K562 (cell line): ENCODE results near the gene SPINT1. TPM values are rescaled to one million over a fixed set of nuclear protein-coding genes. Genes with fewer than 3 reads are reported as not detected.

ENCODE experiments used
- DPF2 ChIP-seq: fragments of 450-650 bp; IDR thresholded peaks from 2 replicates; pipeline ENCODE4 v1.6.1; 2016
- FOXP1 ChIP-seq: sonication (generic); formaldehyde crosslinking; IDR thresholded peaks from 2 replicates; pipeline ENCODE4 v1.8.0; 2022; ENCODE audit warnings: mild to moderate bottlenecking, missing genetic modification reagents
- NCOA2 ChIP-seq, 2 experiments: fragments of 450-650 bp; IDR thresholded peaks; 2 replicates each; pipeline ENCODE4 v1.6.1; 2018; ENCODE audit warnings: mild to moderate bottlenecking in 2 of 2, moderate library complexity in 1 of 2; ENCODE audit not compliant: partially characterized antibody in 2 of 2
- NEUROD1 ChIP-seq: fragments of 150-350 bp; IDR thresholded peaks from 2 replicates; pipeline ENCODE4 v1.6.1; 2014; ENCODE audit warnings: borderline replicate concordance, low read length, low read depth; ENCODE audit not compliant: partially characterized antibody
- NFXL1 ChIP-seq: fragments of 450-650 bp; formaldehyde crosslinking; IDR thresholded peaks from 2 replicates; pipeline ENCODE4 v1.4.0; 2021; ENCODE audit warnings: mild to moderate bottlenecking
- NRF1 ChIP-seq, 2 experiments: fragments of 450-650 bp; IDR thresholded peaks in 1 of 2; conservative IDR thresholded peaks in 1 of 2; 2 replicates each; pipeline ENCODE4 v1.6.1; 2014; ENCODE audit warnings: mild to moderate bottlenecking in 2 of 2
- POLR2AphosphoS5 ChIP-seq: IDR thresholded peaks from 2 replicates; pipeline ENCODE4 v1.6.1; 2011; ENCODE audit warnings: mild to moderate bottlenecking, low read depth, low read length, moderate library complexity; ENCODE audit not compliant: control insufficient read depth, insufficient read depth
- RAD21 ChIP-seq, 2 experiments: fragments of 250-450 bp in 1 of 2; fragments of 450-650 bp in 1 of 2; sonication (Bioruptor Pico) in 1 of 2; formaldehyde crosslinking in 1 of 2; IDR thresholded peaks in 1 of 2; conservative IDR thresholded peaks in 1 of 2; 2 replicates each; pipeline versions ENCODE4 v1.4.0 to v1.8.0; 2020 to 2022; ENCODE audit warnings: mild to moderate bottlenecking in 2 of 2, moderate library complexity in 1 of 2
- TEAD4 ChIP-seq, 2 experiments: sonication (generic) in 1 of 2; formaldehyde crosslinking in 1 of 2; IDR thresholded peaks; 2 replicates each; pipeline versions ENCODE4 v1.6.1 to v1.8.0; 2012 to 2022; ENCODE audit warnings: borderline replicate concordance in 1 of 2, inconsistent platforms in 1 of 2, low read length in 1 of 2, mild to moderate bottlenecking in 1 of 2, missing genetic modification reagents in 1 of 2
- TGIF2 ChIP-seq: sonication (generic); formaldehyde crosslinking; IDR thresholded peaks from 2 replicates; pipeline ENCODE4 v1.8.1; 2022; ENCODE audit warnings: mild to moderate bottlenecking, missing genetic modification reagents, moderate library complexity
- XRCC5 ChIP-seq: fragments of 200-400 bp; formaldehyde crosslinking; IDR thresholded peaks from 2 replicates; pipeline ENCODE4 v1.6.1; 2017; ENCODE audit warnings: low read depth, mild to moderate bottlenecking, low read length
- YY1 ChIP-seq, 3 experiments: IDR thresholded peaks; 2 replicates each; pipeline ENCODE4 v1.6.1; 2011; ENCODE audit warnings: low read length in 2 of 3, mild to moderate bottlenecking in 2 of 3, moderate library complexity in 2 of 3, borderline replicate concordance in 1 of 3, control low read depth in 1 of 3, low read depth in 1 of 3; ENCODE audit not compliant: insufficient read depth in 3 of 3, insufficient replicate concordance in 2 of 3, control insufficient read depth in 1 of 3, insufficient read length in 1 of 3; ENCODE audit errors: extremely low read depth in 1 of 3
- ZBTB7A ChIP-seq: IDR thresholded peaks from 2 replicates; pipeline ENCODE4 v1.6.1; 2011; ENCODE audit warnings: low read depth, mild to moderate bottlenecking, low read length, moderate library complexity, borderline replicate concordance; ENCODE audit not compliant: control insufficient read depth
- polyA plus RNA-seq, 8 experiments: library from polyadenylated mRNA; depleted of rRNA in 4 of 8; stranded (reverse) in 5 of 8; unstranded in 3 of 8; fragments of >200 nt; fragmentation: Nextera tagmentation in 2 of 8; fragmentation: Illumina TruSeq in 1 of 8; extraction: Ambion mirVana in 2 of 8; extraction: Trizol in 1 of 8; gene quantifications; 2 replicates each; pipeline versions ENCODE4 v1.2.1 to v1.2.3, GENCODE V29; 2011 to 2014; ENCODE audit warnings: inconsistent platforms in 1 of 8, missing spikeins in 1 of 8
- total RNA-seq, 7 experiments: library from RNA; depleted of rRNA in 6 of 7; stranded (reverse); fragments of >200 nt in 6 of 7; fragmentation: Illumina TruSeq in 2 of 7; extraction: Trizol in 2 of 7; gene quantifications; 2 replicates each; pipeline versions ENCODE4 v1.2.1 to v1.2.3, GENCODE V29; 2011 to 2021; ENCODE audit warnings: low replicate concordance in 1 of 7
- TF ChIP-seq, protein P1 (sequence below): sonication (generic); formaldehyde crosslinking; IDR thresholded peaks from 2 replicates; pipeline ENCODE4 v1.8.0; 2022; ENCODE audit warnings: mild to moderate bottlenecking, missing genetic modification reagents
- TF ChIP-seq, protein P2 (sequence below): sonication (generic); formaldehyde crosslinking; IDR thresholded peaks from 2 replicates; pipeline ENCODE4 v1.8.0; 2023; ENCODE audit warnings: mild to moderate bottlenecking, missing genetic modification reagents

SPINT1 gene
- total and polyA plus RNA-seq, 9 of the 15 experiments (the other 6 are each of a cell fraction or from before 2014, with no cell fraction given), result 0.78 to 4.5 (median 1.5) TPM

DNA sequence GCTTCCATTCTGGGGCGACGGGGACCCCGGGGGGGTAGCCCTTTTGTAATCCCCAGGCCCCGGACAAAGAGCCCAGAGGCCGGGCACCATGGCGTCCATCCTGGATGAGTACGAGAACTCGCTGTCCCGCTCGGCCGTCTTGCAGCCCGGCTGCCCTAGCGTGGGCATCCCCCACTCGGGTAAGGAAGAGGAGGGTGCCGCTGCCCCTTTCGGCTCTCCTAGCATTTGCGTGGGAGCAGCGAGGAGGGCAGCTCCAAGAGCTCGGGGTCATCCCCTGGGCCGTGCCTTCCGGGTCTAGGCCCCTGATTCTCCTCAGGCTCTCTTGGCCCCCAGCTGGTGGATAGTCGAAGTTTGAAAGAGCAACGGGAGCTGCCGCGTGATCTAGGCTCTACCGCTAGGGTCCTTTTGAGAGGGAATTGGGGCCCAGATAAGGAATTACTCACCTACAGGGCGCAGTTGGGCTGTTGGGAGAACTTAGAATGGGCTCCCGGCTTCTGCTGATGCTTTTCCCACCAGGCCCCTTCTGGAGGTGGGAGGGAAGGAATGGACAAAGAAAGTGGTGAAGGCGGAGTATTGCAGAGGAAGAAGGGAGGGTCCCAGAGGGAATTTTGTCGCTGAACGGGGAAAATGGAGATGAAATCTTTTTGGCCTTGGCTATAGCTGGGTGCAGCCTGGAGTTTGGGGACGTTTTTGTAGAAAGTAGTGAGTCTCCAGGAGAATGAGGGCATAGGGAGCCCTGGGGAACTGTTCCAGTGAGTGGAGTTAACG lies 51.0 kb downstream of the SPINT1 start (continued):
- TF ChIP-seq RAD21 (CRISPR knock-in tag; conservative IDR thresholded peaks at IDR 0.05 in 1 of 2, IDR thresholded peaks at IDR 0.05 in 1 of 2), result peak; percentile 1 to 19; a peak in 1 of 4 replicates
- no peak for TF ChIP-seq POLR2AphosphoS5
- TF ChIP-seq NEUROD1, result peak; percentile 35
- TF ChIP-seq NRF1 (conservative IDR thresholded peaks at IDR 0.05 in 1 of 2, IDR thresholded peaks at IDR 0.05 in 1 of 2), result no peak
- TF ChIP-seq YY1 (IDR thresholded peaks at IDR 0.05; ENCODE audit: borderline replicate concordance in 1 of 3, control insufficient read depth in 1 of 3, extremely low read depth in 1 of 3, insufficient read depth in 3 of 3, insufficient read length in 1 of 3, insufficient replicate concordance in 2 of 3, low read depth in 1 of 3, low read length in 2 of 3), result peak in 1 of 3 experiments; percentile 42
- TF ChIP-seq DPF2, result peak; percentile 62
- TF ChIP-seq TGIF2, result 0 out of 2 replicates have a peak, but pooled peaks have one; percentile 42
- TF ChIP-seq XRCC5, result peak; percentile 77
- TF ChIP-seq NCOA2 (IDR thresholded peaks at IDR 0.05; ENCODE audit: partially characterized antibody in 2 of 2), result no peak
- TF ChIP-seq, protein P1, sequence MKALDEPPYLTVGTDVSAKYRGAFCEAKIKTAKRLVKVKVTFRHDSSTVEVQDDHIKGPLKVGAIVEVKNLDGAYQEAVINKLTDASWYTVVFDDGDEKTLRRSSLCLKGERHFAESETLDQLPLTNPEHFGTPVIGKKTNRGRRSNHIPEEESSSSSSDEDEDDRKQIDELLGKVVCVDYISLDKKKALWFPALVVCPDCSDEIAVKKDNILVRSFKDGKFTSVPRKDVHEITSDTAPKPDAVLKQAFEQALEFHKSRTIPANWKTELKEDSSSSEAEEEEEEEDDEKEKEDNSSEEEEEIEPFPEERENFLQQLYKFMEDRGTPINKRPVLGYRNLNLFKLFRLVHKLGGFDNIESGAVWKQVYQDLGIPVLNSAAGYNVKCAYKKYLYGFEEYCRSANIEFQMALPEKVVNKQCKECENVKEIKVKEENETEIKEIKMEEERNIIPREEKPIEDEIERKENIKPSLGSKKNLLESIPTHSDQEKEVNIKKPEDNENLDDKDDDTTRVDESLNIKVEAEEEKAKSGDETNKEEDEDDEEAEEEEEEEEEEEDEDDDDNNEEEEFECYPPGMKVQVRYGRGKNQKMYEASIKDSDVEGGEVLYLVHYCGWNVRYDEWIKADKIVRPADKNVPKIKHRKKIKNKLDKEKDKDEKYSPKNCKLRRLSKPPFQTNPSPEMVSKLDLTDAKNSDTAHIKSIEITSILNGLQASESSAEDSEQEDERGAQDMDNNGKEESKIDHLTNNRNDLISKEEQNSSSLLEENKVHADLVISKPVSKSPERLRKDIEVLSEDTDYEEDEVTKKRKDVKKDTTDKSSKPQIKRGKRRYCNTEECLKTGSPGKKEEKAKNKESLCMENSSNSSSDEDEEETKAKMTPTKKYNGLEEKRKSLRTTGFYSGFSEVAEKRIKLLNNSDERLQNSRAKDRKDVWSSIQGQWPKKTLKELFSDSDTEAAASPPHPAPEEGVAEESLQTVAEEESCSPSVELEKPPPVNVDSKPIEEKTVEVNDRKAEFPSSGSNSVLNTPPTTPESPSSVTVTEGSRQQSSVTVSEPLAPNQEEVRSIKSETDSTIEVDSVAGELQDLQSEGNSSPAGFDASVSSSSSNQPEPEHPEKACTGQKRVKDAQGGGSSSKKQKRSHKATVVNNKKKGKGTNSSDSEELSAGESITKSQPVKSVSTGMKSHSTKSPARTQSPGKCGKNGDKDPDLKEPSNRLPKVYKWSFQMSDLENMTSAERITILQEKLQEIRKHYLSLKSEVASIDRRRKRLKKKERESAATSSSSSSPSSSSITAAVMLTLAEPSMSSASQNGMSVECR (CRISPR knock-in tag), result peak; percentile 84; the same call in 1 of the 2 replicates
- peak; percentile 59; the same call in 1 of the 2 replicates for TF ChIP-seq ZBTB7A
- TF ChIP-seq, protein P2, sequence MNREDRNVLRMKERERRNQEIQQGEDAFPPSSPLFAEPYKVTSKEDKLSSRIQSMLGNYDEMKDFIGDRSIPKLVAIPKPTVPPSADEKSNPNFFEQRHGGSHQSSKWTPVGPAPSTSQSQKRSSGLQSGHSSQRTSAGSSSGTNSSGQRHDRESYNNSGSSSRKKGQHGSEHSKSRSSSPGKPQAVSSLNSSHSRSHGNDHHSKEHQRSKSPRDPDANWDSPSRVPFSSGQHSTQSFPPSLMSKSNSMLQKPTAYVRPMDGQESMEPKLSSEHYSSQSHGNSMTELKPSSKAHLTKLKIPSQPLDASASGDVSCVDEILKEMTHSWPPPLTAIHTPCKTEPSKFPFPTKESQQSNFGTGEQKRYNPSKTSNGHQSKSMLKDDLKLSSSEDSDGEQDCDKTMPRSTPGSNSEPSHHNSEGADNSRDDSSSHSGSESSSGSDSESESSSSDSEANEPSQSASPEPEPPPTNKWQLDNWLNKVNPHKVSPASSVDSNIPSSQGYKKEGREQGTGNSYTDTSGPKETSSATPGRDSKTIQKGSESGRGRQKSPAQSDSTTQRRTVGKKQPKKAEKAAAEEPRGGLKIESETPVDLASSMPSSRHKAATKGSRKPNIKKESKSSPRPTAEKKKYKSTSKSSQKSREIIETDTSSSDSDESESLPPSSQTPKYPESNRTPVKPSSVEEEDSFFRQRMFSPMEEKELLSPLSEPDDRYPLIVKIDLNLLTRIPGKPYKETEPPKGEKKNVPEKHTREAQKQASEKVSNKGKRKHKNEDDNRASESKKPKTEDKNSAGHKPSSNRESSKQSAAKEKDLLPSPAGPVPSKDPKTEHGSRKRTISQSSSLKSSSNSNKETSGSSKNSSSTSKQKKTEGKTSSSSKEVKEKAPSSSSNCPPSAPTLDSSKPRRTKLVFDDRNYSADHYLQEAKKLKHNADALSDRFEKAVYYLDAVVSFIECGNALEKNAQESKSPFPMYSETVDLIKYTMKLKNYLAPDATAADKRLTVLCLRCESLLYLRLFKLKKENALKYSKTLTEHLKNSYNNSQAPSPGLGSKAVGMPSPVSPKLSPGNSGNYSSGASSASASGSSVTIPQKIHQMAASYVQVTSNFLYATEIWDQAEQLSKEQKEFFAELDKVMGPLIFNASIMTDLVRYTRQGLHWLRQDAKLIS (CRISPR knock-in tag), result peak; percentile 25; the same call in 1 of the 2 replicates
- peak; percentile 12; the same call in 1 of the 2 replicates for TF ChIP-seq TEAD4 (IDR thresholded peaks at IDR 0.05; ENCODE audit: low read length)
- TF ChIP-seq TEAD4 (CRISPR knock-in tag; IDR thresholded peaks at IDR 0.05; ENCODE audit: borderline replicate concordance), result no peak
- TF ChIP-seq FOXP1 (CRISPR knock-in tag), result 0 out of 2 replicates have a peak, but pooled peaks have one; percentile 56
- no peak for TF ChIP-seq NFXL1 (CRISPR knock-in tag)
